Dedifferentiated amniotic fluid mesenchymal stem cell (primary cell): ENCODE data around the gene MPND.
A peak's percentile ranks its signal among the peaks of the same experiment; 100 is the strongest.
"Not testable (repeated sequence)": the region's sequence is repeated elsewhere in the genome, so short reads cannot be mapped to it uniquely, and the experiment has no call there.

ENCODE experiments used
- DNase-seq: peaks from one replicate; pipeline ENCODE4 v3.0.0-alpha.2; 2016; ENCODE audit errors: extremely low spot score

Gene MPND

GRCh38 chr19:4347521-4347920 lies 4.2 kb downstream of the MPND start:
- DNase-seq, result no peak

GRCh38 chr19:4349225-4349624 lies 5.9 kb downstream of the MPND start:
- DNase-seq, result not testable (repeated sequence)

- DNase-seq, result no peak
Measured at GRCh38 chr19:4350111-4350510, 6.7 kb downstream of the MPND start.

GRCh38 chr19:4350726-4351125 lies 7.4 kb downstream of the MPND start:
- no peak for DNase-seq

GRCh38 chr19:4352701-4353121 lies 9.3 kb downstream of the MPND start:
- peak; percentile 55 for DNase-seq

- DNase-seq, result no peak
Measured at GRCh38 chr19:4354282-4354681, 10.9 kb downstream of the MPND start.

- DNase-seq, result no peak
Measured at GRCh38 chr19:4354897-4355296, 11.5 kb downstream of the MPND start.

- DNase-seq, result no peak
Measured at GRCh38 chr19:4357095-4357797, 13.9 kb downstream of the MPND start.

- no peak for DNase-seq
Measured at GRCh38 chr19:4357921-4358326, 14.6 kb downstream of the MPND start.

GRCh38 chr19:4358709-4359626 lies 15.6 kb downstream of the MPND start:
- no peak for DNase-seq

GRCh38 chr19:4359627-4360000 lies 16.3 kb downstream of the MPND start:
- DNase-seq, result no peak

- DNase-seq, result no peak
Measured at GRCh38 chr19:4360081-4360569, 16.8 kb downstream of the MPND start.

- DNase-seq, result no peak
Measured at GRCh38 chr19:4360641-4361151, 17.3 kb downstream of the MPND start.

GRCh38 chr19:4361152-4362046 lies 18.0 kb downstream of the MPND start:
- no peak for DNase-seq

GRCh38 chr19:4362101-4362828 lies 18.9 kb downstream of the MPND start:
- no peak for DNase-seq

- DNase-seq, result no peak
Measured at GRCh38 chr19:4362831-4363545, 19.6 kb downstream of the MPND start.

- no peak for DNase-seq
Measured at GRCh38 chr19:4363571-4364304, 20.4 kb downstream of the MPND start.

GRCh38 chr19:4365341-4365740 lies 22.0 kb downstream of the MPND start:
- no peak for DNase-seq
